HCT116 (cell line): ENCODE results near the gene DHRSX.
"Not testable (repeated sequence)": the region's sequence is repeated elsewhere in the genome, so short reads cannot be mapped to it uniquely, and the experiment has no call there.

Experiments used
- JUND ChIP-seq: IDR thresholded peaks from 2 replicates; pipeline ENCODE4 v1.6.1; 2012
- POLR2A ChIP-seq: IDR thresholded peaks from 2 replicates; pipeline ENCODE4 v1.7.0; 2011; ENCODE audit warnings: borderline replicate concordance; ENCODE audit not compliant: insufficient read depth, insufficient read length; ENCODE audit errors: extremely low read depth
- POLR2AphosphoS5 ChIP-seq: IDR thresholded peaks from 2 replicates; pipeline ENCODE4 v1.6.1; 2011; ENCODE audit warnings: mild to moderate bottlenecking, low read depth, low read length, moderate library complexity
- YY1 ChIP-seq: IDR thresholded peaks from 2 replicates; pipeline ENCODE4 v1.6.1; 2011; ENCODE audit warnings: low read length, low read depth, moderate library complexity, mild to moderate bottlenecking; ENCODE audit not compliant: insufficient replicate concordance; ENCODE audit errors: extremely low read depth
- ZNF274 ChIP-seq: fragments of 200-500 bp; sonication (Bioruptor generic); IDR thresholded peaks from 2 replicates; pipeline ENCODE4 v1.6.1; 2014; ENCODE audit warnings: mild to moderate bottlenecking, low read depth, low read length, inconsistent platforms
- TF ChIP-seq, protein P1 (sequence below), 3 experiments: fragments of 200-600 bp in 1 of 3; sonication (generic) in 1 of 3; IDR thresholded peaks in 2 of 3; conservative IDR thresholded peaks in 1 of 3; 2 replicates each; pipeline ENCODE4 v1.5.1; 2012 to 2017; ENCODE audit warnings: low read depth in 2 of 3, low read length in 2 of 3, antibody characterized with exemption in 1 of 3, borderline replicate concordance in 1 of 3, control low read depth in 1 of 3, mild to moderate bottlenecking in 1 of 3, mixed read lengths in 1 of 3, mixed run types in 1 of 3, moderate library complexity in 1 of 3; ENCODE audit not compliant: insufficient read depth in 1 of 3
- TF ChIP-seq, protein P2 (sequence below): IDR thresholded peaks from 2 replicates; pipeline ENCODE4 v1.6.1; 2012; ENCODE audit warnings: low read depth

DNA sequence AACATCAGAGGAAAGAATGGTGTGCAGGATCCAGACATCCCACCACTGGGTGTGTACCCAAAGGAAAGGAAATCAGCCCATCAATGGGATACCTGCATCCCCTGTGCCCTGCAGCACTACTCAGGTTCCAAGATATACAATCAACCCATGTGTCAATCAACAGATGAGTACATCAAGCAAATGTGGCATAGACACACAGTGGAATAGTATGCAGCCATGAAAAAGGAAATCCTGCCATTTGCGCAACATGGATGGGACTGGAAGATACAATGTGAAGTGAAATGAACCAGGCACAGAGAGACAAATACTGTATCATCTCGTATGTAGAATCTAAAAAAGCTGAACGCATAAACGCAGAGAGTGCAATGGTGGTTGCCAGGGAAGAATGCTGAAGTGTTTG lies 30.9 kb downstream of the DHRSX start:
- TF ChIP-seq, protein P1, sequence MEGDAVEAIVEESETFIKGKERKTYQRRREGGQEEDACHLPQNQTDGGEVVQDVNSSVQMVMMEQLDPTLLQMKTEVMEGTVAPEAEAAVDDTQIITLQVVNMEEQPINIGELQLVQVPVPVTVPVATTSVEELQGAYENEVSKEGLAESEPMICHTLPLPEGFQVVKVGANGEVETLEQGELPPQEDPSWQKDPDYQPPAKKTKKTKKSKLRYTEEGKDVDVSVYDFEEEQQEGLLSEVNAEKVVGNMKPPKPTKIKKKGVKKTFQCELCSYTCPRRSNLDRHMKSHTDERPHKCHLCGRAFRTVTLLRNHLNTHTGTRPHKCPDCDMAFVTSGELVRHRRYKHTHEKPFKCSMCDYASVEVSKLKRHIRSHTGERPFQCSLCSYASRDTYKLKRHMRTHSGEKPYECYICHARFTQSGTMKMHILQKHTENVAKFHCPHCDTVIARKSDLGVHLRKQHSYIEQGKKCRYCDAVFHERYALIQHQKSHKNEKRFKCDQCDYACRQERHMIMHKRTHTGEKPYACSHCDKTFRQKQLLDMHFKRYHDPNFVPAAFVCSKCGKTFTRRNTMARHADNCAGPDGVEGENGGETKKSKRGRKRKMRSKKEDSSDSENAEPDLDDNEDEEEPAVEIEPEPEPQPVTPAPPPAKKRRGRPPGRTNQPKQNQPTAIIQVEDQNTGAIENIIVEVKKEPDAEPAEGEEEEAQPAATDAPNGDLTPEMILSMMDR (IDR thresholded peaks at IDR 0.05 in 2 of 3, conservative IDR thresholded peaks at IDR 0.05 in 1 of 3; ENCODE audit: borderline replicate concordance in 1 of 3, insufficient read depth in 1 of 3, low read depth in 2 of 3, low read length in 2 of 3), result not testable (repeated sequence)
- TF ChIP-seq JUND, YY1, POLR2AphosphoS5, POLR2A, ZNF274: not testable (repeated sequence)
- TF ChIP-seq, protein P2, sequence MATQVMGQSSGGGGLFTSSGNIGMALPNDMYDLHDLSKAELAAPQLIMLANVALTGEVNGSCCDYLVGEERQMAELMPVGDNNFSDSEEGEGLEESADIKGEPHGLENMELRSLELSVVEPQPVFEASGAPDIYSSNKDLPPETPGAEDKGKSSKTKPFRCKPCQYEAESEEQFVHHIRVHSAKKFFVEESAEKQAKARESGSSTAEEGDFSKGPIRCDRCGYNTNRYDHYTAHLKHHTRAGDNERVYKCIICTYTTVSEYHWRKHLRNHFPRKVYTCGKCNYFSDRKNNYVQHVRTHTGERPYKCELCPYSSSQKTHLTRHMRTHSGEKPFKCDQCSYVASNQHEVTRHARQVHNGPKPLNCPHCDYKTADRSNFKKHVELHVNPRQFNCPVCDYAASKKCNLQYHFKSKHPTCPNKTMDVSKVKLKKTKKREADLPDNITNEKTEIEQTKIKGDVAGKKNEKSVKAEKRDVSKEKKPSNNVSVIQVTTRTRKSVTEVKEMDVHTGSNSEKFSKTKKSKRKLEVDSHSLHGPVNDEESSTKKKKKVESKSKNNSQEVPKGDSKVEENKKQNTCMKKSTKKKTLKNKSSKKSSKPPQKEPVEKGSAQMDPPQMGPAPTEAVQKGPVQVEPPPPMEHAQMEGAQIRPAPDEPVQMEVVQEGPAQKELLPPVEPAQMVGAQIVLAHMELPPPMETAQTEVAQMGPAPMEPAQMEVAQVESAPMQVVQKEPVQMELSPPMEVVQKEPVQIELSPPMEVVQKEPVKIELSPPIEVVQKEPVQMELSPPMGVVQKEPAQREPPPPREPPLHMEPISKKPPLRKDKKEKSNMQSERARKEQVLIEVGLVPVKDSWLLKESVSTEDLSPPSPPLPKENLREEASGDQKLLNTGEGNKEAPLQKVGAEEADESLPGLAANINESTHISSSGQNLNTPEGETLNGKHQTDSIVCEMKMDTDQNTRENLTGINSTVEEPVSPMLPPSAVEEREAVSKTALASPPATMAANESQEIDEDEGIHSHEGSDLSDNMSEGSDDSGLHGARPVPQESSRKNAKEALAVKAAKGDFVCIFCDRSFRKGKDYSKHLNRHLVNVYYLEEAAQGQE, result not testable (repeated sequence)
